NCI-H1694 treated with DMSO at 0.1 percent for 48 hours (cell line): ENCODE data around the gene LHPP.
"Not testable (repeated sequence)": the region's sequence is repeated elsewhere in the genome, so short reads cannot be mapped to it uniquely, and the experiment has no call there.

ENCODE experiments used
- DNase-seq: peaks from one replicate; lab custom pipeline; 2025; lab: John Stamatoyannopoulos, UW

The LHPP gene, protein sequence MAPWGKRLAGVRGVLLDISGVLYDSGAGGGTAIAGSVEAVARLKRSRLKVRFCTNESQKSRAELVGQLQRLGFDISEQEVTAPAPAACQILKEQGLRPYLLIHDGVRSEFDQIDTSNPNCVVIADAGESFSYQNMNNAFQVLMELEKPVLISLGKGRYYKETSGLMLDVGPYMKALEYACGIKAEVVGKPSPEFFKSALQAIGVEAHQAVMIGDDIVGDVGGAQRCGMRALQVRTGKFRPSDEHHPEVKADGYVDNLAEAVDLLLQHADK

DNA sequence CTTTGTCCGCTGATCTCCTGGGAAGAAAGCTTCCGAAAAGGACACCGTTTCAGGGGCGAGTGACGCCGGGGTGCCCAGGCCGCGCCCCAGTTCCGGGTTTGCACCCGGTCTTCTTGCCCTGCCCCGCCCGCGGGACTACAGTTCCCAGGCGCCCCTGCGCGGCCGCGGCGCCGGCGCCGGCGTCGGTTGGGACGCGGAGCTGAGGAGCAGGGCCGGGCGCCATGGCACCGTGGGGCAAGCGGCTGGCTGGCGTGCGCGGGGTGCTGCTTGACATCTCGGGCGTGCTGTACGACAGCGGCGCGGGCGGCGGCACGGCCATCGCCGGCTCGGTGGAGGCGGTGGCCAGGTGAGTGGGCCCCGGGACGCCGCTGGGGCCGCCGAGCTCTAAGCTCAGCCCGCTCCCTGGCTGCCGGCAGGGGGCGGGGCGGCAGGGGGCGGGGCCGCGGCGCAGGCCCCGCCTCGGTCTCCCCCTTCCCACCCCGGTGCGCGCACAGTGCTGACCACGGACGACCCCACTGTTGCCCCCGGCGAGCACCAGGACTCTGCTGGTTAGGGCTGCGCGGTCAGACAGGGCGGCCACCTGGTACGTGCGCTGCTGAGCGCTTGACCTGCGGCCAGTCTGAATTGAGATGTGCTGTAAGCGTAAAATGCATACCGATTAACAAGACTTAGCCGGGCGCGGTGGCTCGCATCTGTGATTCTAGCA, at the start of gene LHPP:
TSS of gene LHPP (plus strand) at position 182 of the 706 bp plus-strand sequence. CDS start at position 222, 40 bp downstream.
- DNase-seq = peak; percentile 2

DNA sequence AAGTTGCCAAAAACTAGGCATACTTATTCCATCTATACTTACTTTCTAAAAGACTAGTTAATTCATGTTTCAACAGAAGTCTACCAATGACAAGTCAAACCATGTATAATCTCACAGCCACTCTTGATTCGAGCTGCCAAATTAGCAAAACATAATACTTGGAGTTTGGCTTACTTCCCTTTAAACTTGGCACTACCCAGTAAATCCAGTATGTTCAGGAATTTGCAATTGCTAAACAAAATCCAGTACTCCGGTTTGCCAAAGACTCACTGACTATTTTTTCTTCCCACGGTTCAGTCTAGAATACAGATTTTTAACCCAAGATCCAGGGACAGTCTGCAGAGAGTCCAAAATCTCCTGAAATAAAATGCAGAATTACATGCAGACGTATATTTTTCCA, 47.5 kb upstream of the LHPP start:
- DNase-seq = no peak

DNA sequence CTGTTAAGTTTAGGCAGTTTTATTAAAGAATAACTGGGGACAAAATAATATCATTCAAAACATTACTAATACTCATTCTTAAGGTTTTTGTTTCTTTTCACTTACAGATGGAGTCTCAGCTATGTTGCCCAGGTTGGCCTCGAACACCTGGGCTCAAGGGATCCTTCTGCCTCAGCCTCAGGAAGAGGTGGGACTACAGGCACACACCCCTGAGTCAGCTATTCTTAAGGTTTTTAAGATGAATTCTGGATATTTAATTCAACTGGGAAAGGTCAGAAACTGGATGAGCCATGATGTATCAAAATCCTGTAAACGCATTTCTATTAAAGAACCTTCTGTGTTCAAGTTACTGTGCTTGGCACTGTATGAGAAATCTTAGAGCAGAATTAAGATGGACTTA, 46.4 kb upstream of the LHPP start:
- DNase-seq = no peak

DNA sequence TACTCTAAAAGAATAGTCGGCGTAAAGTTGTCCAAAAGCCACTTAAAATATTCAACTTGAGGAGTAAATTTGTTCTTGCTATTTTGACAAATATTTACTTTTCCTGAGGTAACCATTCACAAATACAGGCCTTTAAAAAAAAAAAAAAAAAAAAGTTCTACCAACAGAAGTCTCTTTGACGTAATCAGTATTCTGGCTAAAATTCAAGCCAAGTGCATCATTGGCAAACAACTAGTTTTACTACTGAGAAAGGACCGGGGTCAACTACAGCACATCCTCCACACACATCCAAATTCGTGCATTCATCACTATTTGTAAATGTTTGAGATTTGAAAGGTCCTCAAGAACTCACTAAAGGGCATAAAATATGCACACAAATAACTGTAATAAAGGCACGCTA, 44.9 kb upstream of the LHPP start:
- DNase-seq = no peak

DNA sequence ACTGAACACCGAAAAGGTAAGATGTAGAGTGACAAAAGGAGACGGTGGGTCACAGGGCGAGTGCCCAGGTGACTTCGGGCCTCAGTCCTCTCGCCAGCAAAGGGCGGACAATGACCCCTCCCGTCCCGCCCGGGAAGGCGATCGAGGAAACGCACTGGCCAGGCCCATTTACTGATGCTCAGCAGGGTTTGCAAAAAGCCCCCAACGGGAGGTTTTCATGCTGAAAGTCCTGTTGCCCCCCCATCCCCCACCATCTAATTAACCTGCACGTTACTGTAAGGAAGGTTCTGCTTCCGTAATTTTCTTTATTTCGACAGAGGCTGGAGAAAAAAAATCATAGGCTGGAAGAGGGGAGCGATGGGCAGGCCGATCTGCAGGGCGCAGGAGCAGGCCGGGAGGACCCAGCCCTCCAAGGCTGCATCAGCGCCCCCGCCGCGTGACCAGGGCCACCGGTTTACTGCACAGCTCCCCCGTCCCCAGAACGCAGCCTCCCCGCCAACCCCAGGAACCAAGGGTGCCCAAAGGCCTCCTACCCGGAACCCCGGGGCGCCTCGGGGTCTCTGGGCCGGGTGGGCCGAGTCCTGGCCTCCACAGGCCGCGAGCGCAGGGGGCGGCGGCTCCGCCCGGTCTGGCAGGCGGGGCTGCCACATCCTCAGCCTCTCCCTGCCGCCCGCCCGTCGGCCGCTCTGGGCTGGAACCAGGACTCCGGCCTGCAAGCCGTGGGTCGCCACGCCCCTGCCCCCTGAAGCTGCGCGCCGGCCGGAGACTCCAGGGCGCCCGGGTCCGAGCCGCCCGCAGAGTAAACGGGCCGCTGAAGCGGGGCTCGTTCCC, 43.5 kb upstream of the LHPP start:
- no peak for DNase-seq

DNA sequence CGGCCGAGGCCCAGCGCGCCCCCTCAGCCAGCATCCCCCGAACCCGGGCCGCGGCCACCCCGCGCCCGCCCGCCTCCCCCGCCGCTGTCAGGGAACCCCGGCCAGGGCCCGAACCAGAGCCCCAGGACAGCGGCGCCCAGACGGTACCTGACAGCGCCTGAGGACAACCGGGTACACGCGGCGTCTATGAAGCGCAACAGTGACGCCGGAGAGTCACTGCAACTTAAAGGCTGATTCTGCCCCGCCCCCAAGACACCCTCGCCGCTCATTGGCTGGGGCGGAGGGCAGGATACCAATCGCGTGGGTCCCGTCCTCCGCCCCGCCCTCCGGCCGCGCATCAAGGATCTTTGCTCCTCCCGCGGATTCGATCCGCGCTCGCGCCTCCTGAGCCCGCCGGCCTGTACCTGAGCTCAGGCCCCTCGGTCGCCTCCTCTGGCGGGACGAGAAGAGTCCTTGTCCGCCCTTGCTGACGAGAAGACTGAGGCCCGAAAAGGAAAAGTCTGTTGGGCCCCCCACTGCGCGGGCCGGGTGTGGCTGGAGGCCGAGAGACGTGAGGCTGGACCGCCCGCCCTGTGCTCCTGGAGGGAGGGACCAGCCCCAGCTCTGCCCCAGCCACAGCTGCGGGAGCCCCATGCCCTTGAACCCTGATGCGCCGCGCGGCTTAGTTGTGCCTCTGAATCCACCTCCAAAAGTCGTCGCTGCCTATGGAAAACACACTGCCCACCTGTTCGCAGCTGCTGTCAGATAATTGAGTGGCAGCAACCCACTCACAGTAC, 42.7 kb upstream of the LHPP start, which contains the start of gene OAT:
TSS of gene OAT (minus strand) at position 198 of the 776 bp plus-strand sequence. CDS start 6,752 bp downstream, outside the sequence.
- DNase-seq = peak; percentile 51

DNA sequence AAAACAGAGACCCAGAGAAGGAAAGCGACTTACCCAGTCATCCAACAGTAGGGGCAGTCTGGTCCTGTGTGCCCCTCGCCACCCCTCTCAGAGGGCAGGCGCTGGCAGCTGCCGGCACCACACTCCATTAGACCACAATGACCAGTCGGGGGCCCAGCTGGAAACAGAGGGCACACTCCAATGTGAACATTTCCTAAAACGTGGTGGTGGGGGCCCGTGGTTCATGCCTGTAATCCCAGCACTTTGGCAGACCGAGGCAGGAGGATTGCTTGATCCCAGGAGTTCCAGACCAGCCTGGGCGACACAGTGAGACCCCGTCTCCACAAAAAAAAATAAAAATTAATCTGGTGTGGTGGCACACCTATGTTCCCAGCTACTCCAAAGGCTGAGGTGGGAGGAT, 42.0 kb upstream of the LHPP start:
- no peak for DNase-seq

DNA sequence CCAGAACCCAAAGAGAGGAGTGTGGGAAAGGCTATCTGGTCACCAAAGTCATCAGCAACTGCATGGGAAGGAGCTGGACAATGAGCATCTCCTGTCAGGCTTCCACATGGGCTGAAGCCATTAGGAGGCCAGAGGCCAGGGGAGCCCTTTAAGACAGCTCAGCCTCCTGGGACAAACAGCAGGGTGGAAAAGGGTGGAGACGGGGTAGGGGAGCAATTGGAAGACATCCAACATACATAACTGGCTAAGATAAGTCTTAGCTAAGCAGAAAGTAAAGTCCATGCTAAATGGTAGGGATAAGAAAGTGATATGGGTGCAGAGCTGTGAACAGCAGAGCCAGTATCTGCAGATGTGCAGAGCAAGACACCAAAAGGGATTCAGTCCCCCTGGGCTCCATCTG, 41.4 kb upstream of the LHPP start:
- no peak for DNase-seq

DNA sequence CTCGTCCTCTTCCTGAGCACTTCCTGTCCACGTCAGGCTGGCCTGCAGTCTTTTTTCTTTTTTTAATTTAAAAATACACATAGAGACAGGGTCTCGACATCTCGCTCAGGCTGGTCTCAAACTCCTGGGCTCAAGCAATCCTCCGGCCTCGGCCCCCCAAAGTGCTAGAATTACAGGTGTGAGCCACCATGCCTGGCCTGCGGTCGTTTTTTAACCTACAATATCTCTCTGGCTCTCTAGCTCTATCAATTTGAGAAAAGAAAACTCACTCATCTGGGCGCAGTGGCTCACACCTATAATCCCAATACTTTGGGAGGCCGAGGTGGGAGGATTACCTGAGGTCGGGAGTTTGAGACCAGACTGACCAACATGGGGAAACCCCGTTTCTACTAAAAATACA, 38.9 kb upstream of the LHPP start:
- DNase-seq = no peak

DNA sequence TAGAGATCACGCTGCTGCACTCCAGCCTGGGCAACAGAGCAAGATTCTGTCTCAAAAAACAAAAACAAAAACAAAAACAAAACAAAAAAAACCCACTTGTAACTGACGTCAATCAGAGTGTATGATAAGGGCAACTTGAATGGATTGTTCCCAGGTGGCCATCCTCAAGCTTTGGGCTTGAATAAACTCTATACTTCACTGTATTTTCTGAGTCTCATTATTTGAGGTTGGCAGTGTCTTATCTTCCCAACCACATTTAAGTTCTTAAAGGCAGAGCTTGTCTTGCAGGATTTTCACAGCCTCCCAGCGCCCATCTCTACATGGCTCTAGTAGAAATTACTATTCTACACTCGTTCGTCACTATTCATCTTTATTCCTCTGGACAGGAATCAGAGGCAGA, 37.8 kb upstream of the LHPP start:
- DNase-seq = no peak

DNA sequence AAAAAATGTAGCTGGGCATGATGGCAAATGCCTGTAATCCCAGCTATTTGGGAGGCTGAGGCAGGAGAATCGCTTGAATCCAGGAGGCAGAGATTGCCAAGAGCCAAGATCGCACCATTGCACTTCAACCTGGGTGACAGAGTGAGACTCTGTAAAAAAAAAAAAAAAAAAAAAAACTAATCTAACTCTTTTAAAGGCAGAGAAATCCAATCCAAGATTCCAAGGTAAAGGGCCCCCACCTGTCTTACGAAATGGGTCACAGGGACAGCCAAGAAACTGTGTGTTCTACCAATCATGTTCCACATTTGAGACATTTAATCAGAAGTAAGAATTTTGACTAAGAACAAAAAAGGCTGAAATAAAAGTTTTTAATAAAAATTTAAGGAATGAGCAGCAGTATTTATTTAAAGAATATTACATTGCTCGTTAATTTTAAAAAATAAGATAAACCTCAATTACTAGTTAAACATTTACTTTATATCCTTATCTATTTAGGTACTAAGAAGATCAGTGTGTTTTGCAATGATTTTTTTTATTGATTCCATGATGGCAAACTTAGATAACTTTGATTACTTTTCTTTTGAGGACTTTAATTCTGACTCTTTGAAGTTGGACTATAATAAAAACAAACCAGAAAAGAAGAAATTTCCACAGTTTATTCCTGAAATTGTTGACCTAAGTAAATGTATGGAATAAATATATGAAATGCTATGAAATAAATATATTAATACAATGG, 36.2 kb upstream of the LHPP start:
- DNase-seq = no peak

DNA sequence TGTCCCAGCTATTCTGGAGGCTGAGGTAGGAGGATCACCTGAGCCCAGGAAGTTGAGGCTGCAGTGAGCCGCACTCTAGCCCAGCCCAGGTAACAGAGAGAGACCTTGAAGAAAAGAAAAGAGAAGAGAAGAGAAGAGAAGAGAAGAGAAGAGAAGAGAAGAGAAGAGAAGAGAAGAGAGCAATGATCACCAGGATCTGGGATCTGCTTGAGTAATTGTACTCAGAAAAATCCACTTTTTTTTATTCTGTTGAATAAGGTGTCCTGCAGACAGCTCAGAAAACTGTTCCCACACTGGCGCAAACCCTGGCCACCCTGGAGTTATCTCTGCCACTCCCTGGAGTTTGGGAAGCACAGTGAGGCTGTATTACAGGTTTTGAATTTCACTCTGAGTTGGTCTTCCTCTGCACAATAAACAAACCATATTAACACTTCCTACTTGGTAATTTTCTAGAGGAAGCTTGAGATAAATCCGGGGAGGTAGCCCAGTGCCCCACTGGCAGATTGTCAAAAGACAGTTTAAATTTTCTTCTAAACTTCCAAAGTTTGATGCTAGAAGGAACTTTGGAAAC, 33.3 kb upstream of the LHPP start:
- no peak for DNase-seq

DNA sequence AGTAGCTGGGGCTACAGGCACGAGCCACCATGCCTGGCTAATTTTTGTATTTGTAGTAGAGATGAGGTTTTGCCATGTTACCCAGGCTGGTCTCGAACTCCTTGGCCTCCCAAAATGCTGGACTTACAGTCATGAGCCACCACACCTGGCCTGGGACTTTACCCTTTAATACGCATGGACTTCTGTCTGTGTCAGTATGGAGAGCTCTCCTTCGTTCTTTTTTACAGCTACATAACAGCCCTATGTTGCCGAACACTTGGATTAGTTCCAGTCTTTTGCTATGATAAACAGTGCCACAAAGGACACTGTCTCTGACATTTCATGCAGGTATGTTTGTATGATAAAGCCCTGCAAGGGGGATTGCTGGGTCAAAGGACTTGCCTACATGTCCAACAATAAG, 32.0 kb upstream of the LHPP start:
- no peak for DNase-seq

DNA sequence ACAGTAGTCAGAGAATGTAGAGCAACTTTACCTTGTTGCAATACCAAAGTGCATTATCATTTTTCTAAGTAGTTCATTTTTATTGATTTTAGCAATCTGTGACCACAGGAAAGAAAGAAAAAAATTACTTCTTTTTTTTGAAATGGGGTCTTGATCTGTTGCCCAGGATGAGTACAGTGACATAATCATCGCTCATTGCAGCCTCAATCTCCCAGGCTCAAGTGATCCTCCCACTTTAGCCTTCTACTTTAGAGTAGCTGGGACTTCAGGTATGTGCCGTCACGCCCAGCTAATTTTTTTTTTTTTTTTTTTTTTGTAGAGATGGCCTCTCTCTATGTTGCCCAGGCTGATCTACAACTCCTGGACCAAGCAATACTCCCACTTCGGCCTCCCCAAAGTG, 31.5 kb upstream of the LHPP start:
- no peak for DNase-seq

DNA sequence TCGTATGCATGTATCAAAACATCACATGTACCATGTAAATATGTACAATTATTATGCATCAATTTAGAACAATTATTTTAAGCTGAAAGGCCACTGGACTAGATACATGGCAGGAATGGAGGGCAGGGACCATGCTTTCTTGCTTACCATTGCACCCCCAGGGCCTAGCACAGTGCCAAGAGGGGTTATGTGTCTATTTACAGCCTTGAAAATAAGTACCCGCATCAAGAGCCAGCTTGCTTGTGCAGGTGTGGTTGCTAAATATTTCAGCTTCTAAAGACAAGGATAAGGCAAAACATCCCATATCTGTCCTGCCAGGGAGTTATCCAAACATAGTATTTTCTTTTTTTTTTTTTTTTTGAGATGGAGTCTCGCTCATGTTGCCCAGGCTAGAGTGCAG, 28.2 kb upstream of the LHPP start:
- no peak for DNase-seq

DNA sequence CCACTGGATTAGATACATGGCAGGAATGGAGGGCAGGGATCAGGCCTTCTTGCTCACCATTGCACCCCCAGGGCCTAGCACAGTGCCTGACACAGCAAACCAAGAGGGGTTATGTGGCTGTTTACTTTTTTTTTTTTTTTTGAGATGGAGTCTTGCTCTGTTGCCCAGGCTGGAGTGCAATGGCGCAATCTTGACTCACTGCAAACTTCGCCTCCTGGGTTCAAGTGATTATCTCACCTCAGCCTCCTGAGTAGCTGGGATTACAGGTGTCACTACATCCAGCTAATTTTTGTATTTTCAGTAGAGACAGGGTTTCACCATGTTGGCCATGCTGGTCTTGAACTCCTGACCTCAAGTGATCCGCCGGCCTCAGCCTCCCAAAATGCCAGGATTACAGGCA, 25.9 kb upstream of the LHPP start:
- DNase-seq = not testable (repeated sequence)

DNA sequence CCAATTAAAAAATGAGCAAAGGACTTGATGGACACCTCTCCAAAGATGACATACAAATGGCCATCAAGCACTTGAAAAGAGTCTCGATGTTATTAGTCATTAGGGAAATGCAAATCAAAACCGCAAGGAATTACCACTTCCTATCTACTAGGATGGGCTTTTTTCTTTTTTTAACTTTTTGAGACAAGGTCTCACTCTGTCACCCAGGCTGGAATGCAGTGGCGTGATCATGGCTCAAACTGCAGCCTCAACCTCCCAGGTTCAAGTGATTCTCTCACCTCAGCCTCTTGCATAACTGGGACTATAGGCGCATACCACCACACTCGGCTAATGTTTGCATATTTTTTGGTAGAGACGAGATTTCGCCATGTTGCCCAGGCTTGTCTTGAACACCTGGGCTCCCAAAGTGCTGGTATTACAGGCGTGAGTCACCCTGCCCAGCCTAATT, 25.4 kb upstream of the LHPP start:
- DNase-seq = no peak

DNA sequence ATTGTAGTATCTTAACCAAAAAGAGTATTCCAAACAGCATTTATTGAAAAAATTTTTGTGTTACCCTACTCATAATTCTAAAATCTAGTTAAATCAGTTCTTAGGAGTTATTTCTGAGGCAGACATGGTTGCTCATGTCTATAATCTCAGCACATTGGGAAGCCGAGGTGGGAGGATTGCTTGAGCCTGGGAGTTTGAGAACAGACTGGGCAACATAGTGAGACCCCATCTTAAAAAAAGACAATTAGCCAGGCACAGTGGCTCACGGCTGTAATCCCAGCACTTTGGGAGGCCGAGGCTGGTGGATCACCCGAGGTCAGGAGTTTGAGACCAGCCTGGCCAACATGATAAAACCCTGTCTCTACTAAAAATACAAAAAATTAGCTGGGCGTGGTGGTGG, 19.9 kb upstream of the LHPP start:
- not testable (repeated sequence) for DNase-seq

DNA sequence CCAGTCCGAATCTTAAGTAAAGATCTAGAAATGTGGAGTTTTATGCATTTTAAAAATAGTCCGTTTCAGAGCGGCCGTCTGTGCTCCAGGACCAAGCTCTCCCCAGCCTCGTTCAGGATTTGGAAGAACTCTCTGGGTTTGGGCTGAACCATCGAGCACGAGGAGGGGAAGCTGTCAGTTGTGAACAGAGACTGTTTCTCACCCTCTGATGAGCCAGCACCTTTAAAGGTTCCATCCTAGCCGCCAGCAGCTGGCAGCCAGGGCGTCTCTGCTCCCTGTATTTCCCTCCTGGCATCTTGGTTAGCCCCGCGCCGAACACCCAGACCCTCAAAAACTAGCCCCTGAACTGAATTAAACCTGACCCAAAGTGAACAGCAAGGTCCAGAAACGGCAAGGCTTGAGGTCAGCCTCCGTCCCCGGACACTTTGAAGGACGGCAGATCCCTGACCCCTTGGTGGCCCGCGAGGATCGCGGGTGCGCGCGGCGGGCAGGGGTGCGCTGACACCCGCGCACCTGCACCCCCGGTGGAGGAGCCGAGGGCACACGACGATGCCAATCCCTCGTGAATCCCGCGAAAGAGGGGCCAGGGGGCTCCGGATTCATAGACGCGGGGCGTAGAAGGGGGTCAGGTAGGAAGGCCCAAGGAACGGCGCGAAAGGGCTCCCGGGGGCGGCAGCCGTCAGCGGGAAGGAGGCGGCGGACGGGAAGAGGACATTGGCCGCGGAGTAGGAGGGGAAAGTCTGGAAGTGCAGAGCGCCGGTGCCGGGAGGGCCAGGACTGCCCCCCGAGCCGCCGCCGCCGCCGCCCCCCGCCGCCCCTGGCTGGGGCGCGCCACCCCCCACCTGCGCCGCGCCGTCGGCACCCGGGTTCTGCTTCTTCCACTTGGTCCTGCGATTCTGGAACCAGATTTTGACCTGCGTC, 14.5 kb upstream of the LHPP start:
- DNase-seq = no peak
